ENCODE results near the gene TUFT1.

Gene TUFT1

GRCh38 chr1:151502859-151503780 lies 37.0 kb upstream of the TUFT1 start:
- Mint-ChIP-seq H3K36me3 (ENCODE audit: low read depth) (no peaks in the 10 kb centered on the region), H3K4me1 (peaks cover 11% of the 10 kb centered on the region), H3K27ac (peak overlapping the region; percentile 43), H3K4me3 (no peak overlapping the region), H3K27me3 (ENCODE audit: low read depth, poor library complexity) (peaks cover 52% of the 10 kb centered on the region), H3K9me3 (no peaks in the 10 kb centered on the region)
- DNase-seq: no peak
- no peak for TF ChIP-seq CTCF (IDR thresholded peaks at IDR 0.05)

GRCh38 chr1:151504252-151504651 lies 35.9 kb upstream of the TUFT1 start:
- TF ChIP-seq CTCF (IDR thresholded peaks at IDR 0.05): no peak
- Mint-ChIP-seq H3K27me3 (ENCODE audit: low read depth, poor library complexity) (peaks cover 45% of the 10 kb centered on the region), H3K36me3 (ENCODE audit: low read depth) (no peaks in the 10 kb centered on the region), H3K4me1 (peaks cover 11% of the 10 kb centered on the region), H3K9me3 (no peaks in the 10 kb centered on the region), H3K27ac (no peak overlapping the region), H3K4me3 (no peak overlapping the region)
- no peak for DNase-seq

GRCh38 chr1:151504759-151505158 lies 35.4 kb upstream of the TUFT1 start:
- Mint-ChIP-seq H3K36me3 (ENCODE audit: low read depth) (no peaks in the 10 kb centered on the region), H3K27ac (no peak overlapping the region), H3K4me1 (peaks cover 11% of the 10 kb centered on the region), H3K9me3 (no peaks in the 10 kb centered on the region), H3K27me3 (ENCODE audit: low read depth, poor library complexity) (peaks cover 44% of the 10 kb centered on the region), H3K4me3 (no peak overlapping the region)
- DNase-seq: no peak
- TF ChIP-seq CTCF (IDR thresholded peaks at IDR 0.05): no peak

- Mint-ChIP-seq H3K36me3 (ENCODE audit: low read depth) (no peaks in the 10 kb centered on the region), H3K9me3 (no peaks in the 10 kb centered on the region), H3K4me1 (peaks cover 32% of the 10 kb centered on the region), H3K27me3 (ENCODE audit: low read depth, poor library complexity) (peaks cover 53% of the 10 kb centered on the region), H3K27ac (no peak overlapping the region), H3K4me3 (no peak overlapping the region)
- TF ChIP-seq CTCF (IDR thresholded peaks at IDR 0.05): no peak
- no peak for DNase-seq
Observed at GRCh38 chr1:151508833-151509232, 31.3 kb upstream of the TUFT1 start.

GRCh38 chr1:151509350-151510019 lies 30.6 kb upstream of the TUFT1 start:
- Mint-ChIP-seq H3K4me1 (peaks cover 39% of the 10 kb centered on the region), H3K27ac (no peak overlapping the region), H3K4me3 (no peak overlapping the region), H3K36me3 (ENCODE audit: low read depth) (no peaks in the 10 kb centered on the region), H3K27me3 (ENCODE audit: low read depth, poor library complexity) (peaks cover 47% of the 10 kb centered on the region), H3K9me3 (no peaks in the 10 kb centered on the region)
- no peak for TF ChIP-seq CTCF (IDR thresholded peaks at IDR 0.05)
- DNase-seq: no peak
